GM12801 (cell line): ENCODE data around the gene SLC37A1.

Experiments used
- TF ChIP-seq, protein P1 (sequence below): IDR thresholded peaks from one replicate; pipeline ENCODE4 v1.5.1; 2011; ENCODE audit warnings: control low read depth; ENCODE audit not compliant: insufficient read length; ENCODE audit errors: extremely low read depth

Gene SLC37A1

DNA sequence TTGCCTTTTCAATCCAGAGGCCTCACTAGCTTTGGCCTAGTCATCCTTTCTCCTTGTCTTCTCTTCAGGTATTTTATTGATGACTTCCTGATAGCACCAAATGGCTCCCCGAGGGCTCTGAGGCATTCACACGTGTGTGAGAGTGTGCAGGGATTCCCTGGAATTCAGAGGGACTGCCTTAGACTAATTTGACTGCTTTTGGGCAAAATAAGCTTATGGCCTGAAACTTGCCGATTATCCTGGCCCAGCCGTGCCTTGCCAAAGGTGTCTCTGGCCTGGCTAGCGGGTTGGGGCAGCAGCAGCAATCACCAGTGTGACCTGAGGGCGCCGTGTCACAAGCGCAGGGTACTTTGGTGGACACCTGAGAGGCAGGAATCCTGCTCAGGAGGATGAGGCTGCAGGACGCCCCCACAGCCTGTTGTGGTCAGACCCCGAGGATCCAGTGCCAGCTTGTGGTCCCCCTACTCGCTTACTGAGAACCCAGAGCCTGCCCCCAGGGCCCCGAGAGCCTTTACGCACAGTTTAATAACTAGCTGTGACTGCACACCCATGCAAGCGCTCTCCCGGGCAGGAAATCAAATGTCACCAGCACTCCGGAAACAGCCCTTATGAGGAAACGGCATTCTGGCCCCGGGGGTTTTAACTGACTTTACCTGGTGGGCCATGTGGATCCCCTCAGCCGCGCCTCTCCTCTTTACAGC lies 76.9 kb downstream of the SLC37A1 start:
- TF ChIP-seq, protein P1, sequence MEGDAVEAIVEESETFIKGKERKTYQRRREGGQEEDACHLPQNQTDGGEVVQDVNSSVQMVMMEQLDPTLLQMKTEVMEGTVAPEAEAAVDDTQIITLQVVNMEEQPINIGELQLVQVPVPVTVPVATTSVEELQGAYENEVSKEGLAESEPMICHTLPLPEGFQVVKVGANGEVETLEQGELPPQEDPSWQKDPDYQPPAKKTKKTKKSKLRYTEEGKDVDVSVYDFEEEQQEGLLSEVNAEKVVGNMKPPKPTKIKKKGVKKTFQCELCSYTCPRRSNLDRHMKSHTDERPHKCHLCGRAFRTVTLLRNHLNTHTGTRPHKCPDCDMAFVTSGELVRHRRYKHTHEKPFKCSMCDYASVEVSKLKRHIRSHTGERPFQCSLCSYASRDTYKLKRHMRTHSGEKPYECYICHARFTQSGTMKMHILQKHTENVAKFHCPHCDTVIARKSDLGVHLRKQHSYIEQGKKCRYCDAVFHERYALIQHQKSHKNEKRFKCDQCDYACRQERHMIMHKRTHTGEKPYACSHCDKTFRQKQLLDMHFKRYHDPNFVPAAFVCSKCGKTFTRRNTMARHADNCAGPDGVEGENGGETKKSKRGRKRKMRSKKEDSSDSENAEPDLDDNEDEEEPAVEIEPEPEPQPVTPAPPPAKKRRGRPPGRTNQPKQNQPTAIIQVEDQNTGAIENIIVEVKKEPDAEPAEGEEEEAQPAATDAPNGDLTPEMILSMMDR = no peak

DNA sequence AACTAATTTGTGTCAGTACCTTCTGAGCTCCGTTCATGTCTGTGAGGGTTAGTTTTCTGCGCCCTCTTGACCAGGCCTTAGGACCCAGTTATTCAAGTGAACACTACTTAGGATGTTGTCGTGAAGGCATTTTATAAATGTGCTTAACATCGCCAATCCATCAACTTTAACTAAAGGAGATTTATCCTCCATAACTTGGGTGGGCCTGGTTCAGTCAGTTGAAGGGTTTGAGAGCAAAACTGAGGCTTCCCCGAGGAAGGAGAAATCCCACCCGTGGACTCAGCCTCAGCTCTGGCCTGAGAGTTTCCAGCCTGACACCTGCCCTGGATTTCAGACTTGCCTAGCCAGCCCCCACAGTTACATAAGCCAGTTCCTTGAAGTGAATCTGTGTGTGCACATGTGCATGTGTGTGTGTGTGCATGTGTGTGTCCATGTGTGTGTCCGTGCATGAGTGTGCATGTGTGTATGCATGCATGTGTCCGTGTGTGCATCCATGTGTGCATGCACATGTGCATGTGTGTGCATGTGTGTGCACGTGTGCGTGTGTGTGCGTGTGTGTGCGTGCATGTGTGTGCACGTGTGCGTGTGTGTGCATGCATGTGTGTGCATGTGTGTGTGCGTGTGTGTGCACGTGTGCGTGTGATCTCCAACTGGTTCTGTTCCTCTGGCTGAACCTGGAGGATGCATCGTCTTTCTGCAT lies 77.7 kb downstream of the SLC37A1 start:
- TF ChIP-seq, protein P1 = no peak

DNA sequence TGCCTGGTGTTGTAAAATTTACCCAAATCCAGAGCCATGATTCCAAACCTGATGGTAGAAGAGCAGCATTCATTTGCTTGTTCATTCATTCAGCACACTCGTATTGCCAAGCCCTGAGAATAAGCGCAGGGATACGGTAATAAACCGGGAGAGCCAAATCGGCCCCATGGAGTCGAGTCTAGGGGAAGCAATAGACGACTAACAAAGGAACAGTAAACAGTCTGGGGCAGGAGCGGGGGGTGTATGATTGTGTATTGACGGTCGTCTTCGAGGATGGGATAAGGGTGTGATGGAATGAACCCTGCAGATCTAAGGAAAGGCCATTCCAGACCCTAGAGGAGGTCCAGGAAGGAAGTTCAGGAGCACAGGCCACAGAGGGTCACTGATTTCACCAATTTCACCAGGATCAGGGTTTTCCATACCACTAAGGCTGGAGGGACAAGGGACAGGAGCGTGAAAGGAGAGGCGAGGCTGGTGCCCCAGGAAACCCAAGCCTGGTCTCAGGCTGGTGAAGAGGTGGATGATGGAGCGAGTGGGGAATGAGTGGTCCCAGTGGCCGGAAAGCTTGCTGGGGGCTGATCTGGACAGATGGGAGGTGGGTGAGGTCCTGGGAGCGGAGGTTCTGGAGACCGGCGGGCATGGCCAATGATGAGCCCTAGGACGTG lies 78.6 kb downstream of the SLC37A1 start:
- TF ChIP-seq, protein P1 = no peak

DNA sequence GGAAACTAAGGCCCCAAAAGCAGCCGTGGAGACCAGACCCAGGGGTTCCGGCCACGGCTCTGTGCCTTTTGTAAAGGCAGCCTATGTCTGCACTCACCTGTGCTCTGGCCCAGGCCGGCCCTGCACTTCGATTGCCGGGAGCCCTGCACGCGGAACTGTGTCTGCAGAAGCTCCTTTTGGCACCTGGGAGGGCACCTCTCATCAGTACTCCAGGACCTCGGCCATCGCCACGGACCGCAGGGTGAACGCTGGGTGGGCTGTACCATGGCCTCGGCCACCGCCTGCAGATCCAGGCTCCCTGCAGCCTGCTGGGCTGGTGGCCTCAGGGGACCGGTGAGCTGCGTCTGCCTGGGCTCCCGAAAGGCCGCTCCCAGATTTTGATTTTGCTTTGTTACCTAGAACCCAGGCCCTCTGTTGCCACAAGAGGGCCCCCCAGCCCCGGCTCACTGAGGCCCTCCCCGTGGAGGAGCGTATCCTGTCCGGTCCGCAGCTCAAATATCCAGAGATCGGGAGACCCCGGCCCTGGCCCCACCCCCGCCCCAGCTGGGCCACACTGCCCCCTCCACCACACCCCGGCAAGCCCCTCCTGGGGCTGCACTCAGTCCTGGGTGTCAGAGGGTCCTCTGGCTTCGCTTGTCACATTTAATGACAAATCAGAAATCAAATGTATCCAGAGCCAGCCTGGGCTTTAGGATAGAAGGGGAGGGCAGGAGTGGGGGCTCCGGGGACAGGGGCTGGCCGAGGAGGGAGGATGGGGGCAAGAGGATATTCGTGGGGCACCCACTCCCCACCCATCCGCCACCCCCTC lies 79.6 kb downstream of the SLC37A1 start:
- TF ChIP-seq, protein P1 = no peak

DNA sequence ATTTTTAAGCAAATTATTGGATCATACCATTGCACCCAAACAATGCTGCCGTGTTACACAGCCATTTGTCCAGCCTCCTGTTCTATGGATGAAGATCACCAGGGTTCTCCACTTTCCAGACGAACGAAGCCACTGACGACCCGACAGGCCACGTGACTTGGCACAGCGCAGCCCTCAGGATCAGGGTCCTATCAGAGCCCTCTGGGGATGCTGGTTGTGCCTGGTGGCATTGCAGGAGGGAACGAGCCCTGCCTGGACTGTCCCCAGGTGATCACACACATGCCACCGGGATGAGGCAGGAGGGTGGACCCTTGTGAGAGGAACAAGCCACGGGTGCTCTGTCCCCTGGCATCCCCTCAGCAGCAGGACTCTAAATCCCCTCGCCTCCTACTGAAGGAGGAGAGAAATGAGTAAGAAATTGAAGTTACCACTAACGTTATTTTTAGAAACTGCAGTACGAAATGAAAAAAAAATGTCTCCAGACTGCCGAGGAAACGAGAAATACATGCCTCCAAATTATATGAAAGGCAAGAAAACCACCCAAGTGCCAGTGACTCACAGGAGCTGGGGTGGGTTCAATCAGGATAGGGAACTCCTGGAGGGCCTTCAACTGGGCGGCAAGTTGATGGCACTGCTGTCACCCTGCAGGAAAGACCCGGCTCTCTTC lies 81.1 kb downstream of the SLC37A1 start:
- TF ChIP-seq, protein P1 = no peak

DNA sequence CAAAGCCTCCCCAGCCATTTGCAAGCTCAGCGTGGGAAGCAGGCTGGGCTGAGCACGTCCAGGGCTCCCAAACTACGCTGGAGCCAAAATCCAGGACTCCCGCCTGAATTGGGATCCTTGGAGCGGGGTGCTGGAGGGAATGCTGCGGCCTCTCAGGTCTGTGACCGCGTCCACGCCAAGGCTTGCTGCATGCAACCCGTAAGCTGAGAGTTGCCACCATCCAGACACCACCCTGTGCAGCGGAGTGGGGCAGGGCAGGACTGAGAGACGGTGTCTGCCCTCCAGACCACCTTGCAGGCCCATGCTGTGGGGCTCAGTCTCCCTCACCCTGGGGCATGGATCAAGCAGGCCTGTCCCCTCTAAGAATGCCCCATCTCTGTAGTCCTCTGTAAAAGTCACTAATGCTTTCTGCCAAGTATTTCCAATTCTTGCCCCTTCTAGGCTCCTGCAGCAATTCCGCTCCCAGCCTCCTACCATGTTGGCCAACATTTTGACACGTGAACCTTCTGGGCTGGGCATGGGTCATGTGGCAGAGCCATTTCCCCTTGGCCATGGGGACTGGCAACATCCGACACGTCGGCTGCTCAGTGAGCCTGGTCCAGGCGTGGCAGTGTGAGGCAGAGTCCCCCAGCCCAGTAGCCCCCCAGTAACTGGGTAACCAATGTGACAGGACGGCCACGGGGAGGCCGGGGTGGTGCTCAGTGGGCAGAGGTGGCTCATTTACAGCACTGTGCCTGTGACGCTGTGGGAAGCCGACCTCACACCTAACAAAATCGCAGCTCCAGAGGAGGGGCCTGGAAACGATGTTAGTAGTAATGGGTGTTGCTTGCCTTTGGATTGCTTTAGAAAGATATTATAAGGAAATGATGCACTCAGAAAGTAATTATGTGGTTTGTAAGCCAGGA lies 81.9 kb downstream of the SLC37A1 start:
- TF ChIP-seq, protein P1 = no peak
